Stomach (tissue), 4 donors: ENCODE measurements around the gene KDM4B.

Source experiments
- POLR2A ChIP-seq, 4 donors: fragments of 450-650 bp; IDR thresholded peaks; one replicate each; pipeline ENCODE4 v1.6.1; 2016; ENCODE audit warnings: antibody characterized with exemption in 4 of 4, control low read depth in 2 of 4, mild to moderate bottlenecking in 1 of 4, moderate library complexity in 1 of 4
- TF ChIP-seq, protein P1 (sequence below), 7 experiments: fragments of 450-650 bp in 4 of 7; fragments of 200-600 bp in 3 of 7; sonication (generic) in 3 of 7; IDR thresholded peaks; one replicate each; pipeline ENCODE4 v1.5.1; 2016 to 2019; ENCODE audit warnings: antibody characterized with exemption in 7 of 7, control low read depth in 2 of 7, mild to moderate bottlenecking in 1 of 7

DNA sequence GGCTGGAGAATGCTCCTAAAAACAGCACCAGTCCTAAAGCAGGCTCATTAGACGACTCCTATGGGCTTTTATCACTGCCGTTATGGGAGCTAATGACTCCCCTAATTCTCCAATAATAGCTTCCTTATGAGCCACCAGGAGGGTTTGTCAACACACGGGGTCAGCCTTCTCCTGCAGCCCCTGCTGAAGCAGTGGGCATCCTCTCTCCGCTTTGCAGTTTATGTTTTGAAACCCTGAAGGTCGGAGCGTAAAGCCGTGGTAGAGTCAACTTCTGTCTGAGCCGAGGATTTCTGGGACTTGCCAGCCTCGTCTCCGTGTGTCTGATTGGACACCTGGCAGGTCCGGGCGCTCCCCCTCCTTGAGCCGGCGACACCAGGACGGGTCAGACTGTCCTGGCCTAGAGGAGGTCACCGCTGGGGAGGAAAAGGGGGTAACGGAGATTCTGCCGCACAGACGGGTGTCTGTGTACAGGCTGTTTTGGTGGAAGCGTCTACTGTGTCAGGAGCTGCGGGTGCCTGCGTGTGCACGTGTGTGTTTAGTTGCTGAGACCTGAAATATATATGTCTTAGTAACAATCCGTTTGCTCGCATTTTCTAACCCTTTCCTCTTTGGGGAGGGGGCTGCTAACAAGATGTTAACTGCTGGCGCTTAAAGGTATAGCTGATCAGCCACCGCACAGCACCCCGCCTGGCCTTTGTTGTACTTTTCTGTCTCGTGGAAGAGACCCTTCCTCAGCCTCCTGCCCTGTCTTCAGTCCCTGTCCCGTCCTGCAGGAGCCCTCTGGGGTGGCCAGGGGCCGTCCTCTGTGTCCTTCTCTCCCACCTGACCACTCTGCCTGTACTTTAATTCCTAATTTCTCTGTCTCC is 1.9 kb downstream of the KDM4B start:
- no peak for TF ChIP-seq POLR2A (IDR thresholded peaks at IDR 0.05)
- TF ChIP-seq, protein P1, sequence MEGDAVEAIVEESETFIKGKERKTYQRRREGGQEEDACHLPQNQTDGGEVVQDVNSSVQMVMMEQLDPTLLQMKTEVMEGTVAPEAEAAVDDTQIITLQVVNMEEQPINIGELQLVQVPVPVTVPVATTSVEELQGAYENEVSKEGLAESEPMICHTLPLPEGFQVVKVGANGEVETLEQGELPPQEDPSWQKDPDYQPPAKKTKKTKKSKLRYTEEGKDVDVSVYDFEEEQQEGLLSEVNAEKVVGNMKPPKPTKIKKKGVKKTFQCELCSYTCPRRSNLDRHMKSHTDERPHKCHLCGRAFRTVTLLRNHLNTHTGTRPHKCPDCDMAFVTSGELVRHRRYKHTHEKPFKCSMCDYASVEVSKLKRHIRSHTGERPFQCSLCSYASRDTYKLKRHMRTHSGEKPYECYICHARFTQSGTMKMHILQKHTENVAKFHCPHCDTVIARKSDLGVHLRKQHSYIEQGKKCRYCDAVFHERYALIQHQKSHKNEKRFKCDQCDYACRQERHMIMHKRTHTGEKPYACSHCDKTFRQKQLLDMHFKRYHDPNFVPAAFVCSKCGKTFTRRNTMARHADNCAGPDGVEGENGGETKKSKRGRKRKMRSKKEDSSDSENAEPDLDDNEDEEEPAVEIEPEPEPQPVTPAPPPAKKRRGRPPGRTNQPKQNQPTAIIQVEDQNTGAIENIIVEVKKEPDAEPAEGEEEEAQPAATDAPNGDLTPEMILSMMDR (IDR thresholded peaks at IDR 0.05), result no peak
